Activated T-helper 2 cell treated with anti-CD3 and anti-CD28 coated beads, Interferon-gamma antibody, Interleukin-2, Interleukin-4, amounts not matched to agents 10 μg/mL and 5 μg/mL and 100 μg/mL, durations not matched to agents 14 hours and 24 hours and 36 hours (primary cell): ENCODE measurements around the gene SH3BGRL3. TPM values are rescaled to one million over a fixed set of nuclear protein-coding genes. Genes with fewer than 3 reads are reported as not detected.

Experiments used
- total RNA-seq: library from RNA; stranded (reverse); gene quantifications from 2 replicates; pipeline ENCODE4 v1.2.3, GENCODE V29; 2022

The SH3BGRL3 gene
- total RNA-seq, 1 donor from 2014 or later = 437 TPM

Other genes with a start within 250 kb of the SH3BGRL3 start
- not detected in 2 replicates for gene SLC30A2, start 234.0 kb upstream of the SH3BGRL3 start, total RNA-seq
- not detected in 2 replicates for gene TRIM63, start 212.5 kb upstream of the SH3BGRL3 start, total RNA-seq
- gene PDIK1L, start 168.3 kb upstream of the SH3BGRL3 start, total RNA-seq = 15.2 and 17.2 TPM in 2 replicates
- 0.07 TPM in 1 of 2 replicates, not detected in the other for gene FAM110D, start 121.0 kb upstream of the SH3BGRL3 start, total RNA-seq
- not detected in 2 replicates for gene C1orf232, start 111.1 kb upstream of the SH3BGRL3 start, total RNA-seq
- gene ZNF593, start 110.2 kb upstream of the SH3BGRL3 start, total RNA-seq = 57.5 and 65.0 TPM in 2 replicates
- not detected in 2 replicates for gene ZNF593OS, start 108.3 kb upstream of the SH3BGRL3 start, total RNA-seq
- 3.4 TPM in 2 replicates for gene CNKSR1, start 102.6 kb upstream of the SH3BGRL3 start, total RNA-seq
- gene CATSPER4, start 89.5 kb upstream of the SH3BGRL3 start, total RNA-seq = not detected in 2 replicates
- gene CEP85, start 45.9 kb upstream of the SH3BGRL3 start, total RNA-seq = 39.6 and 39.8 TPM in 2 replicates
- 13.1 and 14.2 TPM in 2 replicates for gene UBXN11, start 26.6 kb downstream of the SH3BGRL3 start, total RNA-seq
- gene CD52, start 37.9 kb downstream of the SH3BGRL3 start, total RNA-seq = 237 and 243 TPM in 2 replicates
- 0.32 and 0.98 TPM in 2 replicates for gene CRYBG2, start 74.0 kb downstream of the SH3BGRL3 start, total RNA-seq
- gene ZNF683, start 92.7 kb downstream of the SH3BGRL3 start, total RNA-seq = not detected in 2 replicates
- not detected in 2 replicates for gene LIN28A, start 130.7 kb downstream of the SH3BGRL3 start, total RNA-seq
- 56.2 and 57.3 TPM in 2 replicates for gene DHDDS, start 152.2 kb downstream of the SH3BGRL3 start, total RNA-seq
- 579 and 591 TPM in 2 replicates for gene HMGN2, start 192.4 kb downstream of the SH3BGRL3 start, total RNA-seq
- 190 and 199 TPM in 2 replicates for gene RPS6KA1, start 249.7 kb downstream of the SH3BGRL3 start, total RNA-seq